ENCODE measurements around the gene OXNAD1.

- TF ChIP-seq, protein P1, sequence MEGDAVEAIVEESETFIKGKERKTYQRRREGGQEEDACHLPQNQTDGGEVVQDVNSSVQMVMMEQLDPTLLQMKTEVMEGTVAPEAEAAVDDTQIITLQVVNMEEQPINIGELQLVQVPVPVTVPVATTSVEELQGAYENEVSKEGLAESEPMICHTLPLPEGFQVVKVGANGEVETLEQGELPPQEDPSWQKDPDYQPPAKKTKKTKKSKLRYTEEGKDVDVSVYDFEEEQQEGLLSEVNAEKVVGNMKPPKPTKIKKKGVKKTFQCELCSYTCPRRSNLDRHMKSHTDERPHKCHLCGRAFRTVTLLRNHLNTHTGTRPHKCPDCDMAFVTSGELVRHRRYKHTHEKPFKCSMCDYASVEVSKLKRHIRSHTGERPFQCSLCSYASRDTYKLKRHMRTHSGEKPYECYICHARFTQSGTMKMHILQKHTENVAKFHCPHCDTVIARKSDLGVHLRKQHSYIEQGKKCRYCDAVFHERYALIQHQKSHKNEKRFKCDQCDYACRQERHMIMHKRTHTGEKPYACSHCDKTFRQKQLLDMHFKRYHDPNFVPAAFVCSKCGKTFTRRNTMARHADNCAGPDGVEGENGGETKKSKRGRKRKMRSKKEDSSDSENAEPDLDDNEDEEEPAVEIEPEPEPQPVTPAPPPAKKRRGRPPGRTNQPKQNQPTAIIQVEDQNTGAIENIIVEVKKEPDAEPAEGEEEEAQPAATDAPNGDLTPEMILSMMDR (conservative IDR thresholded peaks at IDR 0.05) = no peak
- no peak for TF ChIP-seq EZH2 (IDR thresholded peaks at IDR 0.05; ENCODE audit: low read depth)
These were observed 42.5 kb upstream of the OXNAD1 start for GRCh38 chr3:16222547-16222946.
